GM12878 (cell line): Measurements from ENCODE around the gene OTOA. TPM values are rescaled to one million over a fixed set of nuclear protein-coding genes. Genes with fewer than 3 reads are reported as not detected.

Experiments used
- ATAC-seq: fragments of 200-7000 bp; cut with Tn5 transposase; 3 replicates; pipeline ENCODE4 v1.9.1; 2020; ENCODE audit warnings: mild to moderate bottlenecking, moderate library complexity
- BruUV-seq: library from RNA; stranded (reverse); fragments of 400-500 nt; replicated peaks from 2 replicates; lab custom pipeline; 2021; lab: Mats Ljungman, UMichigan
- CTCF ChIA-PET: fragments of 300-600 bp; sonication (Branson Sonifier 250); formaldehyde crosslinking; extraction: SDS; loops from one replicate; lab custom pipeline; 2021; ENCODE audit warnings: inconsistent platforms; lab: Yijun Ruan, JAX
- POLR2A ChIA-PET: fragments of 350-600 bp; formaldehyde crosslinking; extraction: SDS; loops from one replicate; lab custom pipeline; 2021; ENCODE audit warnings: inconsistent platforms; lab: Charles Lee
- RAD21 ChIA-PET: fragments of 300-600 bp; sonication (Branson Sonifier 250); formaldehyde crosslinking; loops from one replicate; lab custom pipeline; 2023; ENCODE audit warnings: antibody characterized with exemption; ENCODE audit not compliant: unreplicated experiment; lab: Charles Lee
- SMC1A ChIA-PET: fragments of 300-600 bp; sonication (Branson Sonifier 250); formaldehyde crosslinking; loops from one replicate; lab custom pipeline; 2023; ENCODE audit not compliant: unreplicated experiment, uncharacterized antibody; lab: Charles Lee
- DNase-seq: peaks from one replicate; pipeline ENCODE4 v3.0.0-alpha.2; 2011; ENCODE audit warnings: low read depth, low spot score
- FAIRE-seq: peaks from 3 replicates; lab custom pipeline; 2011; peaks lifted over from hg19 to GRCh38; lab: Jason Lieb, UNC
- H2AFZ ChIP-seq: 2 replicates; pipeline ENCODE4 v1.6.0; 2011; ENCODE audit warnings: low read depth, low read length, control low read depth; ENCODE audit not compliant: control insufficient read depth
- H3K27ac ChIP-seq: 2 replicates; pipeline ENCODE4 v1.5.1; 2011; ENCODE audit warnings: control low read depth; ENCODE audit not compliant: control insufficient read depth, insufficient read depth
- H3K27me3 ChIP-seq, 2 experiments: replicated peaks in 1 of 2; 2 replicates each; pipeline versions ENCODE4 v1.6.0 to v1.6.1; 2011; ENCODE audit warnings: low read length in 1 of 2; ENCODE audit not compliant: control insufficient read depth in 2 of 2, insufficient read depth in 2 of 2
- H3K36me3 ChIP-seq, 2 experiments: 2 replicates each; pipeline ENCODE4 v1.5.1; 2011; ENCODE audit warnings: low read length in 1 of 2; ENCODE audit not compliant: control insufficient read depth in 2 of 2, insufficient read depth in 2 of 2
- H3K4me1 ChIP-seq: 2 replicates; pipeline ENCODE4 v1.6.1; 2011; ENCODE audit warnings: mild to moderate bottlenecking, low read length, moderate library complexity, mixed read lengths; ENCODE audit not compliant: control insufficient read depth, insufficient read depth
- H3K4me2 ChIP-seq: 2 replicates; pipeline ENCODE4 v1.6.0; 2011; ENCODE audit warnings: control low read depth; ENCODE audit not compliant: control insufficient read depth, insufficient read depth
- H3K4me3 ChIP-seq: fragments of 200-600 bp; sonication (generic); 2 replicates; pipeline ENCODE4 v1.5.1; 2016
- H3K79me2 ChIP-seq: 2 replicates; pipeline ENCODE4 v1.6.0; 2011; ENCODE audit warnings: low read length; ENCODE audit not compliant: control insufficient read depth, insufficient read depth
- H3K9ac ChIP-seq: 2 replicates; pipeline ENCODE4 v1.8.0; 2011; ENCODE audit warnings: low read length, control low read depth, mixed read lengths; ENCODE audit not compliant: control insufficient read depth, insufficient read depth
- H3K9me3 ChIP-seq: replicated peaks from 3 replicates; pipeline ENCODE4 v1.5.1; 2011; ENCODE audit warnings: mild to moderate bottlenecking, low read length; ENCODE audit not compliant: control insufficient read depth, insufficient read depth
- H4K20me1 ChIP-seq: 2 replicates; pipeline ENCODE4 v1.6.0; 2011; ENCODE audit not compliant: control insufficient read depth, insufficient read depth
- ATF7 ChIP-seq: fragments of 450-650 bp; IDR thresholded peaks from 2 replicates; pipeline ENCODE4 v1.6.1; 2016; ENCODE audit warnings: low read depth, mild to moderate bottlenecking
- CTCF ChIP-seq, 3 experiments: IDR thresholded peaks in 2 of 3; conservative IDR thresholded peaks in 1 of 3; 2 replicates each; pipeline ENCODE4 v1.5.1; 2011; ENCODE audit warnings: low read depth in 3 of 3, low read length in 3 of 3, mild to moderate bottlenecking in 3 of 3, control low read depth in 2 of 3, moderate library complexity in 2 of 3, inconsistent platforms in 1 of 3, mixed read lengths in 1 of 3; ENCODE audit not compliant: control insufficient read depth in 2 of 3, insufficient read depth in 1 of 3; ENCODE audit errors: extremely low read depth in 1 of 3
- IKZF1 ChIP-seq: fragments of 450-650 bp; conservative IDR thresholded peaks from 2 replicates; pipeline ENCODE4 v1.6.1; 2017; ENCODE audit warnings: antibody characterized with exemption, mild to moderate bottlenecking
- JUND ChIP-seq: IDR thresholded peaks from 2 replicates; pipeline ENCODE4 v1.6.1; 2012; ENCODE audit warnings: low read depth, mild to moderate bottlenecking, low read length, improper control_type of control experiment, moderate library complexity
- MAX ChIP-seq: IDR thresholded peaks from 2 replicates; pipeline ENCODE4 v1.6.1; 2012; ENCODE audit warnings: low read depth, low read length, improper control_type of control experiment
- NBN ChIP-seq: fragments of 450-650 bp; IDR thresholded peaks from 2 replicates; pipeline ENCODE4 v1.6.1; 2016
- PAX8 ChIP-seq: fragments of 450-650 bp; IDR thresholded peaks from 2 replicates; pipeline ENCODE4 v1.6.1; 2017; ENCODE audit warnings: mild to moderate bottlenecking, moderate library complexity
- POLR2AphosphoS5 ChIP-seq: IDR thresholded peaks from 2 replicates; pipeline ENCODE4 v1.6.1; 2011; ENCODE audit warnings: mild to moderate bottlenecking, low read length, inconsistent platforms
- RAD21 ChIP-seq: IDR thresholded peaks from 2 replicates; pipeline ENCODE4 v1.6.1; 2011; ENCODE audit warnings: mild to moderate bottlenecking, low read depth, low read length, moderate library complexity; ENCODE audit not compliant: insufficient read depth
- RCOR1 ChIP-seq: conservative IDR thresholded peaks from 2 replicates; pipeline ENCODE4 v1.6.1; 2012; ENCODE audit warnings: low read depth, low read length, improper control_type of control experiment
- RFX5 ChIP-seq: IDR thresholded peaks from 2 replicates; pipeline ENCODE4 v1.6.1; 2011; ENCODE audit warnings: low read depth, low read length, improper control_type of control experiment
- SKIL ChIP-seq: fragments of 450-650 bp; IDR thresholded peaks from 2 replicates; pipeline ENCODE4 v1.6.1; 2017; ENCODE audit warnings: mild to moderate bottlenecking, low read depth, inconsistent platforms; ENCODE audit not compliant: poor library complexity, severe bottlenecking
- SMAD5 ChIP-seq: IDR thresholded peaks from 2 replicates; pipeline ENCODE4 v1.6.1; 2016; ENCODE audit warnings: antibody characterized with exemption, low read depth
- TCF3 ChIP-seq: IDR thresholded peaks from 2 replicates; pipeline ENCODE4 v1.6.1; 2012; ENCODE audit warnings: low read depth, mild to moderate bottlenecking, low read length, borderline replicate concordance; ENCODE audit not compliant: insufficient read depth
- ZBED1 ChIP-seq: IDR thresholded peaks from 2 replicates; pipeline ENCODE4 v1.6.1; 2016; ENCODE audit warnings: borderline replicate concordance
- ZNF217 ChIP-seq: fragments of 450-650 bp; IDR thresholded peaks from 2 replicates; pipeline ENCODE4 v1.6.1; 2017; ENCODE audit warnings: antibody characterized with exemption, mild to moderate bottlenecking
- ZNF592 ChIP-seq: fragments of 450-650 bp; IDR thresholded peaks from 2 replicates; pipeline ENCODE4 v1.6.1; 2017; ENCODE audit warnings: mild to moderate bottlenecking, moderate library complexity
- ZSCAN29 ChIP-seq: fragments of 450-650 bp; IDR thresholded peaks from 2 replicates; pipeline ENCODE4 v1.6.1; 2017; ENCODE audit warnings: mild to moderate bottlenecking, moderate library complexity
- WGBS: methylation state at CpG from one replicate; pipeline ENCODE4 v1.1.6; 2016; ENCODE audit warnings: low lambda C conversion rate; ENCODE audit not compliant: insufficient replicate concordance, insufficient coverage; ENCODE audit errors: missing lambda C conversion rate; 5-methylcytosine and 5-hydroxymethylcytosine counted together
- in situ Hi-C: fragments of 300-500 bp; cut with MboI; formaldehyde crosslinking; loops from 9 replicates; pipeline ENCODE4 v1.14.3; 2018; ENCODE audit warnings: mixed read lengths
- intact Hi-C: fragments of 100-400 bp; cut with micrococcal nuclease; formaldehyde crosslinking; loops from one replicate; pipeline ENCODE4 v1.14.2; 2022; ENCODE audit not compliant: unreplicated experiment
- polyA plus RNA-seq, 11 experiments: library from polyadenylated mRNA; depleted of rRNA in 4 of 11; unstranded in 6 of 11; stranded (reverse) in 5 of 11; fragments of >200 nt; fragmentation: Nextera tagmentation in 4 of 11; fragmentation: Illumina TruSeq in 1 of 11; extraction: Ambion mirVana in 4 of 11; extraction: Trizol in 1 of 11; gene quantifications; 1 replicate in 1 of 11; 2 replicates in 10 of 11; pipeline versions ENCODE4 v1.2.1 to v1.2.3, GENCODE V29; 2011 to 2016; ENCODE audit warnings: inconsistent platforms in 2 of 11, missing spikeins in 2 of 11, low read depth in 1 of 11
- total RNA-seq, 4 experiments: library from RNA; depleted of rRNA in 3 of 4; stranded (reverse); fragments of >200 nt in 3 of 4; fragmentation: Illumina TruSeq in 1 of 4; extraction: Trizol in 1 of 4; gene quantifications; 2 replicates each; pipeline versions ENCODE4 v1.2.1 to v1.2.3, GENCODE V29; 2013 to 2021

OTOA gene
- total and polyA plus RNA-seq, 10 of the 15 experiments (the other 5 are each of a cell fraction or from before 2014, with no cell fraction given), result 0.33 to 1.5 (median 0.61) TPM

GRCh38 chr16:21689107-21689506, 25.3 kb downstream of the OTOA start:
- no TSS peak for BruUV-seq
- in situ Hi-C loops, result no loop called here
- SMC1A ChIA-PET, result no interaction called here

More at GRCh38 chr16:21689107-21689506, 25.3 kb downstream of the OTOA start:
- no peak for DNase-seq
- no peaks in the 10 kb centered on the region for H3K79me2 ChIP-seq
- CTCF ChIA-PET, result no interaction called here
- no peak overlapping the region for H3K4me3 ChIP-seq
- no peak for FAIRE-seq
- no peaks in the 10 kb centered on the region for H3K4me1 ChIP-seq
- no peak overlapping the region for H3K9ac ChIP-seq
- no peaks in the 10 kb centered on the region; the same call in 2 of the 3 replicates for H3K9me3 ChIP-seq
- ATAC-seq, result no peak
- H4K20me1 ChIP-seq, result no peaks in the 10 kb centered on the region
- TF ChIP-seq ZBED1, result no peak
- TF ChIP-seq RFX5, result no peak
- no peak for TF ChIP-seq ZNF592
- no peak for TF ChIP-seq ATF7
- TF ChIP-seq ZSCAN29, result no peak
- no peak for TF ChIP-seq SKIL
- no peak for TF ChIP-seq PAX8
- no peak for TF ChIP-seq IKZF1
- TF ChIP-seq RCOR1, result no peak
- no peak for TF ChIP-seq CTCF (IDR thresholded peaks at IDR 0.05 in 2 of 3, conservative IDR thresholded peaks at IDR 0.05 in 1 of 3; ENCODE audit: control insufficient read depth in 2 of 3, extremely low read depth in 1 of 3, insufficient read depth in 1 of 3, low read depth in 3 of 3, low read length in 3 of 3)
- TF ChIP-seq POLR2AphosphoS5, result no peak
- TF ChIP-seq ZNF217, result no peak
- TF ChIP-seq MAX, result no peak
- no peak for TF ChIP-seq TCF3
- no peak for TF ChIP-seq RAD21
- no peak for TF ChIP-seq JUND
- no peak for TF ChIP-seq SMAD5
- TF ChIP-seq NBN, result no peak
- WGBS, result 43% methylated on average over 4 of the region's 4 CpGs
- no peaks in the 10 kb centered on the region for H3K36me3 ChIP-seq
- POLR2A ChIA-PET, result no interaction called here
- no peaks in the 10 kb centered on the region for H3K27me3 ChIP-seq
- no peak overlapping the region for H2AFZ ChIP-seq
- intact Hi-C loops, result no loop called here
- RAD21 ChIA-PET, result no interaction called here
- no peak overlapping the region for H3K4me2 ChIP-seq
- H3K27ac ChIP-seq, result no peak overlapping the region
